Measurements from ENCODE around the gene SLC25A25. TPM values are rescaled to one million over a fixed set of nuclear protein-coding genes. Genes with fewer than 3 reads are reported as not detected.

SLC25A25 gene
- total and polyA plus RNA-seq, 9 of the 15 experiments (the other 6 are each of a cell fraction or from before 2014, with no cell fraction given) = 0.07 to 35.9 (median 23.2) TPM

GRCh38 chr9:128115187-128116103 lies 47.4 kb downstream of the SLC25A25 start (continued):
- TF ChIP-seq HOMEZ (CRISPR knock-in tag; IDR thresholded peaks at IDR 0.05) (no peak), ZNF174 (CRISPR knock-in tag; IDR thresholded peaks at IDR 0.05) (no peak), NCOR1 (IDR thresholded peaks at IDR 0.05) (peak; percentile 96), CEBPZ (IDR thresholded peaks at IDR 0.05; ENCODE audit: borderline replicate concordance, low read depth, low read length) (no peak), RERE (CRISPR knock-in tag; IDR thresholded peaks at IDR 0.05; ENCODE audit: borderline replicate concordance) (no peak), ZFP91 (CRISPR knock-in tag; IDR thresholded peaks at IDR 0.05) (no peak), SMARCE1 (IDR thresholded peaks at IDR 0.05) (peak; percentile 96), ZNF23 (CRISPR knock-in tag; IDR thresholded peaks at IDR 0.05) (no peak), ZZZ3 (IDR thresholded peaks at IDR 0.05) (no peak), THAP12 (CRISPR knock-in tag; IDR thresholded peaks at IDR 0.05) (no peak)
